Vagina (tissue), 2 donors: ENCODE measurements around the gene BCDIN3D.

Experiments
- POLR2AphosphoS5 ChIP-seq, 2 donors: sonication (generic); formaldehyde crosslinking; IDR thresholded peaks; one replicate each; pipeline ENCODE4 v1.9.0; 2017; ENCODE audit warnings: antibody characterized with exemption in 2 of 2, mild to moderate bottlenecking in 2 of 2, low read depth in 1 of 2; ENCODE audit not compliant: insufficient read depth in 1 of 2
- TF ChIP-seq, protein P1 (sequence below), 3 experiments: fragments of 450-650 bp in 2 of 3; fragments of 200-600 bp in 1 of 3; sonication (generic) in 1 of 3; IDR thresholded peaks; one replicate each; pipeline ENCODE4 v1.5.1; 2017 to 2019; ENCODE audit warnings: antibody characterized with exemption in 3 of 3, mild to moderate bottlenecking in 2 of 3, moderate library complexity in 2 of 3

DNA sequence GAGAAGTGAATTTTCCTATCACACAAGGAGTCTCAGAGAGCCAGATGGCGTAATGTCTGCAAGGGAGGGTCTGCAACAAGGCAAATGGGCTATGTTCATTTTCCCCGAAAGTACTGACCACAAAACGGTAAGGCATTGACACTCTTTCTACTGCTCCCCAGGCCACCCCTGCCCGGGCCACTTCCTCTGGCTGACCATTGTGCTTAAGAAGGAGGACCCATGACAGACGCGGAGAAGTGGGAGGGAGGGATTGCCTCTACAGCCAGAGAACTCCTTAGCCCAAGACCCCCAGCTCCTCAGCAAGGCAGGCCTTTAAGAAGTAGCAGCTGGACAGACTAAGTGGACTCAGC is 15.9 kb downstream of the BCDIN3D start:
- TF ChIP-seq, protein P1, sequence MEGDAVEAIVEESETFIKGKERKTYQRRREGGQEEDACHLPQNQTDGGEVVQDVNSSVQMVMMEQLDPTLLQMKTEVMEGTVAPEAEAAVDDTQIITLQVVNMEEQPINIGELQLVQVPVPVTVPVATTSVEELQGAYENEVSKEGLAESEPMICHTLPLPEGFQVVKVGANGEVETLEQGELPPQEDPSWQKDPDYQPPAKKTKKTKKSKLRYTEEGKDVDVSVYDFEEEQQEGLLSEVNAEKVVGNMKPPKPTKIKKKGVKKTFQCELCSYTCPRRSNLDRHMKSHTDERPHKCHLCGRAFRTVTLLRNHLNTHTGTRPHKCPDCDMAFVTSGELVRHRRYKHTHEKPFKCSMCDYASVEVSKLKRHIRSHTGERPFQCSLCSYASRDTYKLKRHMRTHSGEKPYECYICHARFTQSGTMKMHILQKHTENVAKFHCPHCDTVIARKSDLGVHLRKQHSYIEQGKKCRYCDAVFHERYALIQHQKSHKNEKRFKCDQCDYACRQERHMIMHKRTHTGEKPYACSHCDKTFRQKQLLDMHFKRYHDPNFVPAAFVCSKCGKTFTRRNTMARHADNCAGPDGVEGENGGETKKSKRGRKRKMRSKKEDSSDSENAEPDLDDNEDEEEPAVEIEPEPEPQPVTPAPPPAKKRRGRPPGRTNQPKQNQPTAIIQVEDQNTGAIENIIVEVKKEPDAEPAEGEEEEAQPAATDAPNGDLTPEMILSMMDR (IDR thresholded peaks at IDR 0.05), result no peak
- TF ChIP-seq POLR2AphosphoS5 (IDR thresholded peaks at IDR 0.05; ENCODE audit: insufficient read depth in 1 of 2, low read depth in 1 of 2), result no peak
